Endometrium (tissue), 2 donors: ENCODE measurements around the gene SLC12A3.

Experiments used
- FAIRE-seq: peaks from 2 replicates; lab custom pipeline; 2012; peaks lifted over from hg19 to GRCh38; lab: Jason Lieb, UNC
- donor health status: control.
- donor health status: control.

Gene SLC12A3

GRCh38 chr16:56848029-56848936 lies 16.7 kb upstream of the SLC12A3 start:
- no peak for FAIRE-seq

- no peak for FAIRE-seq
Observed at GRCh38 chr16:56848955-56849689, 15.9 kb upstream of the SLC12A3 start.

GRCh38 chr16:56849690-56850680 lies 15.0 kb upstream of the SLC12A3 start:
- no peak for FAIRE-seq

- FAIRE-seq, result no peak
Observed at GRCh38 chr16:56851671-56852400, 13.2 kb upstream of the SLC12A3 start.

GRCh38 chr16:56852401-56852730 lies 12.6 kb upstream of the SLC12A3 start:
- no peak for FAIRE-seq

GRCh38 chr16:56852968-56853367 lies 12.0 kb upstream of the SLC12A3 start:
- FAIRE-seq, result no peak

- no peak for FAIRE-seq
Observed at GRCh38 chr16:56855201-56855600, 9.8 kb upstream of the SLC12A3 start.

GRCh38 chr16:56855946-56856345 lies 9.1 kb upstream of the SLC12A3 start:
- FAIRE-seq, result no peak

- FAIRE-seq, result no peak
Observed at GRCh38 chr16:56856876-56857447, 8.0 kb upstream of the SLC12A3 start.

- FAIRE-seq, result no peak
Observed at GRCh38 chr16:56858374-56858773, 6.6 kb upstream of the SLC12A3 start.

GRCh38 chr16:56859636-56860035 lies 5.4 kb upstream of the SLC12A3 start:
- FAIRE-seq, result no peak

GRCh38 chr16:56860226-56861020 lies 4.6 kb upstream of the SLC12A3 start:
- no peak for FAIRE-seq

GRCh38 chr16:56861092-56861610 lies 3.9 kb upstream of the SLC12A3 start:
- no peak for FAIRE-seq

- no peak for FAIRE-seq
Observed at GRCh38 chr16:56861756-56862155, 3.3 kb upstream of the SLC12A3 start.

- no peak for FAIRE-seq
Observed at GRCh38 chr16:56862776-56863175, 2.2 kb upstream of the SLC12A3 start.

- FAIRE-seq, result no peak
Observed at GRCh38 chr16:56865394-56866062, 521 bp downstream of the SLC12A3 start.

- FAIRE-seq, result peak; percentile 54
Observed at GRCh38 chr16:56866955-56867830, 2.2 kb downstream of the SLC12A3 start.

GRCh38 chr16:56868175-56868574 lies 3.2 kb downstream of the SLC12A3 start:
- no peak for FAIRE-seq
